Loucy (cell line): ENCODE data around the gene CKLF.
A peak's percentile ranks its signal among the peaks of the same experiment; 100 is the strongest.

ENCODE experiments used
- H2AFZ ChIP-seq: fragments of 200-600 bp; sonication (generic); 2 replicates; pipeline ENCODE4 v1.6.0; 2016; ENCODE audit warnings: antibody characterized with exemption, mild to moderate bottlenecking, low read length, moderate library complexity
- H3F3A ChIP-seq: fragments of 200-600 bp; 2 replicates; pipeline ENCODE4 v1.6.0; 2016; ENCODE audit warnings: antibody characterized with exemption, low read depth, mild to moderate bottlenecking
- H3K27me3 ChIP-seq: fragments of 200-600 bp; sonication (generic); 2 replicates; pipeline ENCODE4 v1.6.1; 2014; ENCODE audit warnings: low read length, mild to moderate bottlenecking; ENCODE audit not compliant: insufficient read depth, poor library complexity, severe bottlenecking
- H3K36me3 ChIP-seq: fragments of 200-600 bp; sonication (generic); 2 replicates; pipeline ENCODE4 v1.6.1; 2016; ENCODE audit warnings: low read length; ENCODE audit not compliant: insufficient read depth
- H3K4me1 ChIP-seq: fragments of 200-600 bp; sonication (generic); 2 replicates; pipeline ENCODE4 v1.5.1; 2014; ENCODE audit warnings: low read length, mild to moderate bottlenecking; ENCODE audit not compliant: insufficient read depth, poor library complexity, severe bottlenecking
- H3K4me2 ChIP-seq: fragments of 200-600 bp; sonication (generic); 2 replicates; pipeline ENCODE4 v1.6.0; 2014; ENCODE audit warnings: antibody characterized with exemption, low read length, low read depth, mild to moderate bottlenecking; ENCODE audit not compliant: poor library complexity, severe bottlenecking
- H3K4me3 ChIP-seq: fragments of 200-600 bp; sonication (generic); 2 replicates; pipeline ENCODE4 v1.5.1; 2014; ENCODE audit warnings: low read length, mild to moderate bottlenecking, mixed read lengths; ENCODE audit not compliant: poor library complexity, severe bottlenecking
- H3K79me2 ChIP-seq: fragments of 200-600 bp; sonication (generic); 2 replicates; pipeline ENCODE4 v1.6.1; 2014; ENCODE audit warnings: low read length; ENCODE audit not compliant: insufficient read depth
- H3K9ac ChIP-seq: fragments of 200-600 bp; sonication (generic); 2 replicates; pipeline ENCODE4 v1.6.0; 2014; ENCODE audit warnings: mild to moderate bottlenecking, low read depth, low read length, moderate library complexity; ENCODE audit not compliant: poor library complexity, severe bottlenecking
- H3K9me2 ChIP-seq: fragments of 200-600 bp; sonication (generic); replicated peaks from 2 replicates; pipeline ENCODE4 v1.6.1; 2016; ENCODE audit warnings: low read depth, low read length, mixed read lengths
- H3K9me3 ChIP-seq: fragments of 200-600 bp; sonication (generic); 2 replicates; pipeline ENCODE4 v1.6.1; 2014; ENCODE audit warnings: mild to moderate bottlenecking, antibody characterized with exemption, low read length, low read depth; ENCODE audit not compliant: insufficient read depth
- H4K20me1 ChIP-seq: fragments of 200-600 bp; sonication (generic); 2 replicates; pipeline ENCODE4 v1.6.0; 2014; ENCODE audit warnings: antibody characterized with exemption, low read length, mild to moderate bottlenecking; ENCODE audit not compliant: insufficient read depth, poor library complexity, severe bottlenecking
- CTCF ChIP-seq: fragments of 200-600 bp; sonication (generic); conservative IDR thresholded peaks from 2 replicates; pipeline ENCODE4 v1.5.1; 2014; ENCODE audit warnings: mild to moderate bottlenecking, antibody characterized with exemption, low read length
- EZH2phosphoT487 ChIP-seq: fragments of 200-600 bp; IDR thresholded peaks from 2 replicates; pipeline ENCODE4 v1.6.1; 2018; ENCODE audit warnings: antibody characterized with exemption, mild to moderate bottlenecking, moderate library complexity, borderline replicate concordance

Gene CKLF

GRCh38 chr16:66549284-66550131, 2.9 kb upstream of the CKLF start, which contains the start of gene TK2:
Gene TK2, minus strand, starts transcription at chr16:66550122. Its CDS starts 61 bp downstream, at chr16:66550061.
- peak; percentile 42 for TF ChIP-seq CTCF
- TF ChIP-seq EZH2phosphoT487, result no peak
- H3K9me2 ChIP-seq, result no peaks in the 10 kb centered on the region
- peak within 1 kb of the TSS; percentile 92 for H3K9ac ChIP-seq
- H3K4me2 ChIP-seq, result peak within 1 kb of the TSS; percentile 98
- peaks cover 50% of the 10 kb centered on the region for H3K79me2 ChIP-seq
- peaks cover 14% of the 10 kb centered on the region; the same call in 1 of the 2 replicates for H3F3A ChIP-seq
- peak within 1 kb of the TSS; percentile 83 for H2AFZ ChIP-seq
- peaks cover 16% of the 10 kb centered on the region for H4K20me1 ChIP-seq
- peak within 1 kb of the TSS; percentile 94 for H3K4me3 ChIP-seq
- H3K9me3 ChIP-seq, result no peaks in the 10 kb centered on the region
- no peaks in the 10 kb centered on the region for H3K27me3 ChIP-seq
- no peaks in the 10 kb centered on the region for H3K36me3 ChIP-seq
- H3K4me1 ChIP-seq, result peaks cover 67% of the 10 kb centered on the region

- peak; percentile 56 for TF ChIP-seq CTCF
- no peak for TF ChIP-seq EZH2phosphoT487
- H4K20me1 ChIP-seq, result peaks cover 33% of the 10 kb centered on the region
- H3K9me3 ChIP-seq, result no peaks in the 10 kb centered on the region
- peak overlapping the region; percentile 92 for H3K9ac ChIP-seq
- H2AFZ ChIP-seq, result no peak overlapping the region
- H3K4me2 ChIP-seq, result peak overlapping the region; percentile 98
- H3K4me3 ChIP-seq, result peak overlapping the region; percentile 94
- no peaks in the 10 kb centered on the region for H3K27me3 ChIP-seq
- H3F3A ChIP-seq, result peaks cover 14% of the 10 kb centered on the region; the same call in 1 of the 2 replicates
- no peaks in the 10 kb centered on the region for H3K36me3 ChIP-seq
- peaks cover 84% of the 10 kb centered on the region for H3K4me1 ChIP-seq
- H3K79me2 ChIP-seq, result peaks cover 68% of the 10 kb centered on the region
- no peaks in the 10 kb centered on the region for H3K9me2 ChIP-seq
Observed at GRCh38 chr16:66551348-66551759, 1.0 kb upstream of the CKLF start.

DNA sequence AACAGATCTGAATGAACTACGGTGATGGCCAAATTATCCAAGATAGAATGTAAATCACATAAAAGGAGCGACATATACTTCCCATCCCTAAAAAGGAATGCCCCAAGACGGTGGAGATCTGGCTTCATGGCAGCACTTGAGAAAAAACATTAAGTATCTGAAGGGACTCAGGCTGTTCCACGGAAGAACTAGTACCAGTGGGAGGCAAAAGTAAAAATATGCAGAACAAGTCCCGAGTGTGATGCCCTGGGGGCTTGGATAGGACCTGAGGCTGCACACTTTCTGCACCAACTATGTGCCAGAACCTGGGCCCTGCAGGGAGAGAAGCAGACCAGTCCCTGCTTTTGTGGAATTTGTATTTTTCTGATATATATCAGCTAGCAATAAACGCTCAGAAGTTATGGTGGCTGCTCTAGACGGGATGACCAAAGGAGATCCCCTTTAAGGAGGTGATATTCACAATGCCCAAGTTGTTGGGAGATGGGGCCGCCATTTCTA, 539 bp upstream of the CKLF start:
- peaks cover 14% of the 10 kb centered on the region; the same call in 1 of the 2 replicates for H3F3A ChIP-seq
- peak overlapping the region; percentile 98 for H3K4me2 ChIP-seq
- no peaks in the 10 kb centered on the region for H3K27me3 ChIP-seq
- no peak for TF ChIP-seq EZH2phosphoT487
- no peak for TF ChIP-seq CTCF
- peak overlapping the region; percentile 94 for H3K4me3 ChIP-seq
- H3K4me1 ChIP-seq, result peaks cover 88% of the 10 kb centered on the region
- peaks cover 73% of the 10 kb centered on the region for H3K79me2 ChIP-seq
- H3K9me2 ChIP-seq, result no peaks in the 10 kb centered on the region
- H3K9me3 ChIP-seq, result no peaks in the 10 kb centered on the region
- peak overlapping the region; percentile 92 for H3K9ac ChIP-seq
- peaks cover 38% of the 10 kb centered on the region for H4K20me1 ChIP-seq
- no peaks in the 10 kb centered on the region for H3K36me3 ChIP-seq
- H2AFZ ChIP-seq, result peak overlapping the region; percentile 61; the same call in 1 of the 2 replicates
